Measurements from ENCODE around the gene ABL1.

The ABL1 gene

GRCh38 chr9:130891688-130892476 is 56.8 kb downstream of the ABL1 start:
- DNase-seq (ENCODE audit: low spot score): no peak

GRCh38 chr9:130892477-130893304 is 57.6 kb downstream of the ABL1 start:
- DNase-seq (ENCODE audit: low spot score): no peak

- no peak for DNase-seq (ENCODE audit: low spot score)
Observed at GRCh38 chr9:130893341-130894101, 58.5 kb downstream of the ABL1 start.

GRCh38 chr9:130894546-130894945 is 59.5 kb downstream of the ABL1 start:
- DNase-seq (ENCODE audit: low spot score): no peak

- DNase-seq (ENCODE audit: low spot score): no peak
Observed at GRCh38 chr9:130895038-130895437, 60.0 kb downstream of the ABL1 start.

GRCh38 chr9:130895481-130896232 is 60.6 kb downstream of the ABL1 start:
- DNase-seq (ENCODE audit: low spot score): no peak

GRCh38 chr9:130896233-130897014 is 61.4 kb downstream of the ABL1 start, which contains the start of gene QRFP:
Gene QRFP, minus strand, starts transcription at chr9:130896812. Its CDS starts 2,974 bp downstream, at chr9:130893838.
- no peak for DNase-seq (ENCODE audit: low spot score)

- no peak for DNase-seq (ENCODE audit: low spot score)
Observed at GRCh38 chr9:130897105-130897751, 62.2 kb downstream of the ABL1 start.

- DNase-seq (ENCODE audit: low spot score): no peak
Observed at GRCh38 chr9:130897848-130898551, 62.9 kb downstream of the ABL1 start.

GRCh38 chr9:130898552-130898852 is 63.4 kb downstream of the ABL1 start:
- DNase-seq (ENCODE audit: low spot score): no peak

- DNase-seq (ENCODE audit: low spot score): no peak
Observed at GRCh38 chr9:130899051-130899748, 64.1 kb downstream of the ABL1 start.

GRCh38 chr9:130900701-130901497 is 65.8 kb downstream of the ABL1 start:
- DNase-seq (ENCODE audit: low spot score): no peak

- no peak for DNase-seq (ENCODE audit: low spot score)
Observed at GRCh38 chr9:130901498-130902203, 66.6 kb downstream of the ABL1 start.

- DNase-seq (ENCODE audit: low spot score): no peak
Observed at GRCh38 chr9:130902204-130903185, 67.4 kb downstream of the ABL1 start.

GRCh38 chr9:130903194-130904069 is 68.4 kb downstream of the ABL1 start:
- no peak for DNase-seq (ENCODE audit: low spot score)
